GM13976 (cell line): ENCODE results near the gene IGSF3.
"Not testable (repeated sequence)": the region's sequence is repeated elsewhere in the genome, so short reads cannot be mapped to it uniquely, and the experiment has no call there.

Experiments
- DNase-seq: peaks from one replicate; pipeline ENCODE4 v3.0.0; 2012; ENCODE audit warnings: low spot score
- CTCF ChIP-seq: IDR thresholded peaks from 2 replicates; pipeline ENCODE4 v1.5.1; 2012; ENCODE audit warnings: borderline replicate concordance, mild to moderate bottlenecking; ENCODE audit not compliant: insufficient read depth; ENCODE audit errors: extremely low read depth, missing control alignments, control extremely low read depth
- in situ Hi-C: fragments of 300-500 bp; cut with MboI; formaldehyde crosslinking; loops from one replicate; pipeline ENCODE4 v1.12.0; 2022; ENCODE audit warnings: low sequenced_read_pairs, mixed read lengths, inconsistent platforms; ENCODE audit not compliant: unreplicated experiment

IGSF3 gene

DNA sequence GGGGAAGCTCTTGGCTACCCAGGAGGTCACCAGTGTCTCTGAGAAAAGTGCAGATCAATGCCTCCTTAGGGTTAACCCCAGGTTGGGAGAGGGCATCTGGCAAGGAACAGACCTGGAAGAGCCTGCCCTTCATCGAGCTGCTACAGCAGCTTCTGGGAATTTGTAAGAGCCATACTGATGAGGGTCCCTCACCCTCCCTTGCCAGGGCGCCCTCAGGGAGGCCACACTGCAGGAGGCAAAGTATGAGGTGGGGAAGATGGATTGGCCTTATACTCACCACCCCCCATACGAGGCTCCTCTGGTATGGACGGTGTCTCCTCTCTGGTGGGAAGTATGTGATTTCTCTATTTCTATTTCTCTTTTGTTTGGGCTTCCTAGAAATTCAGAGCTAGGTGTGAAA lies 13.2 kb downstream of the IGSF3 start:
- DNase-seq, result no peak
- in situ Hi-C loops, result no loop called here
- TF ChIP-seq CTCF, result no peak

- DNase-seq, in situ Hi-C loops: not testable (repeated sequence)
Measured at GRCh38 chr1:116652598-116652997, 14.9 kb downstream of the IGSF3 start.

GRCh38 chr1:116650781-116651180 lies 16.8 kb downstream of the IGSF3 start:
- in situ Hi-C loops, DNase-seq: not testable (repeated sequence)

GRCh38 chr1:116649041-116649440 lies 18.5 kb downstream of the IGSF3 start:
- in situ Hi-C loops, DNase-seq: not testable (repeated sequence)

GRCh38 chr1:116648325-116648724 lies 19.2 kb downstream of the IGSF3 start:
- in situ Hi-C loops, DNase-seq: not testable (repeated sequence)

DNA sequence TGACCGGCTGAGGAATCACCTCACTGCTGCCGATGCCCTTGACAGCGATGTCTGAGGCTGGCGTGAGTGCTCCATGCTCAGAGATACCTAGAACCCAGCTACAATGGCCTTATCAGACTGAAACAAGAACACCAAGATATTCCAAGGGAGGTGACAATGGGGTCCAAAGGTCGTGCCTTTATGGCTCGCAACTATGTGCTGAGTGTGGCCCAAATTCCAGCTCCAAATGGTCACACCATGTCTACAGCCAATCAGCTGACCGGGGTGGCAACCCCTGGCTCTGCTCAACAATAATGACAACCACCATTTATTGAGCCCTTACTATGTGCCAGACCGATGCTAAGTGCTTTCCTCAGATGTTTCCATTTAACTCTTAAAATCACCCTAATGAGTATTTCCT lies 20.3 kb downstream of the IGSF3 start:
- DNase-seq, in situ Hi-C loops: not testable (repeated sequence)

GRCh38 chr1:116646673-116647170 lies 20.8 kb downstream of the IGSF3 start:
- DNase-seq, in situ Hi-C loops: not testable (repeated sequence)

DNA sequence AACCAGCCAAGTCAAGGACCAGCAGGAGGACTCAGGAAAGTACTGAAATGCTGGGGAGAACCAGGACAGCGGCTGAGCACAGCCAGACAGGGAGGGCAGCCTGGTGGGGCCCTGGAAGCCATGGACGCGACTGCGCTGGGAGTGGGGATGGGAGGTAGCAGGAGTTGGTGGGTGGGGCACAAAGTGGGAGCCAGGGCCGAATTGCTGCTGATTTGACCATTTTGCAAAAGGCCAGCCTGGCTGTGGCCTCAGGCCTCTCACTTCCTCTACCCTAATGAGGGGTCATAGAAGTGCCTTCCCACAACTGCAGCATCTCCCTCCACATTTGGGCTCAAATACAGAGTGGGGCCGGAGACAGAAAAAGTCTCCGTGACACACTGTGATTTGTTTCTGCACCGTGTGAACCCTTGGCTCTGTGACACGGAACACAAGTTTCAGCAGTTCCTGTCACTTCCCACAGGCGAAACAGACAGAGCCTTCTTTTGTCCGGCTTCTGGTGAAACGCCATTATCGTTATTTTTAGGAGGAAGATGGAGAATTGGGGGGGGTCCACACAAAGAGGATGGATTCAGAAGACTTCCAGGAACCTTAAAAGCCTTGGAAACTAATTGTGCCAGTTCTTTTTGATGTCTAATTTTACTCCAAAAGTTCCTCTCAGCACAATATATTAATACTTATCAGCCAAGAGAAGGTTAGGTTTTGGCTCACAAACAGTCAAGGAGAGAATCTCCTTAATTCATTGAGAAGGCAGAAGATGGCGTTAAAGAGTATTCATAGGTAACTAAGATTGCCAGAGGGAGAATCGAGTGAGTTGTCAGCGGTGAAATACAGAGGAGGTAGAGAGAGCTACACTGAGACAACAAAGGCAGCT lies 21.5 kb downstream of the IGSF3 start:
- in situ Hi-C loops, DNase-seq: not testable (repeated sequence)

- DNase-seq, in situ Hi-C loops: not testable (repeated sequence)
Measured at GRCh38 chr1:116644993-116645392, 22.5 kb downstream of the IGSF3 start.

DNA sequence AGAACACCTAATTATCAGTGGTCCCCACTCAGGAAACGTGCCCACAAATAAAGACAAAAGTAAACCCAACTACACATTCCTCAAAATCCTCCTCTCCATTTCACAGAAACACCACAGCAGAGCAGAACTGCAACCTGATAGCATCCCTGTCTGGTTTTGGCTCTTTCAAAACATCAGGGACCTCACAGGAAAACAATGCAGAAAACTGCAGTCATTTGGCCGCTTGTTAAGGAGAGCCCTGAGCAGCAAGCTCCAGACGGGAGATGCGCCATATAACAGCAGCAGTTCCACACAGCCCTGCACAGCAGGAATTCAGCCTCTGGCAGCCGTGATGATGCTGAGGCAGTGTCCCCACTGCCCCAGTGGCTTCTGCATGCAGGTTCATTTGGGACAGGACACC lies 23.4 kb downstream of the IGSF3 start:
- DNase-seq, in situ Hi-C loops: not testable (repeated sequence)

DNA sequence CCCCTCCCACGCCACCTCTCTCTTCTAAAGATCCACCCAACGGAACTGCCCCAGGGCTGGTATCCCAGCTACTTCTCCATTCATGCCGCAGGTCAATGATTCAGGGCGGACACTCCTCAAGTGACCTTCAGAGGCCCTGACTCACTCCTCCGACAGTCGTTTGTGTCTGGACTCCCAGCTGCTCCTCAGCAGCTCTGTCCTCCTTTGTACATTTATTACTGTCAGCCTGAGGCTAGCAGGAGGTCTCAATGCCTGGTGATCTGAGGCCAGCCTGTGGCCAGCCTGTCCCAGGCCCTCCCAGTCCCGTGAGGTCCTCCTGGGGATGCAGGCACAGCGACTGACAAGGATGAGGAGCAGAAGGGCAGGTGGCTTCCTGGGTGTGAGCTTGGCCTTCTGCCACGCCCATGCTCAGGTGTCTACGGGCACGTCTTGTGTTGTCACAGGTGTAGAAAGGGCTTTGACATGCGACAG lies 24.2 kb downstream of the IGSF3 start:
- in situ Hi-C loops, DNase-seq: not testable (repeated sequence)

GRCh38 chr1:116642311-116643280 lies 24.9 kb downstream of the IGSF3 start:
- in situ Hi-C loops, DNase-seq: not testable (repeated sequence)

DNA sequence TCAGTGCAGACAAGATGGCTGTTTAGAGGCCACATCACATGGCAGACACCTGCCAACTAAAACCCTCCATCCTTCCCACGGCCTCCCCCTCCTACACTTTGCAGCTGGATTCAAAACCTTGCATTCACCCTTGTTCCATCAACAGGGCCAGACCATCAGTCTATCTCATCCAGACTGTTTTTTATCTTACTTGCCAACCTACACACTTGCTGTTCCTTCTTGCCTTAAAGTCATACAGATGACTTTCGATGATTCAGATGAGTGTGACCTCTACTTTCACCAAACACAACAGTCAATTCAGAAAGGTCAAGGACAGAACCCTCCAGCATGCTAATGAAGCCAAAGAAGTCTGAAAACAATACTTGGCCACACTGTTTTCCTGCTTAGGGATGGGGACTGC lies 29.9 kb downstream of the IGSF3 start:
- DNase-seq, in situ Hi-C loops: not testable (repeated sequence)

DNA sequence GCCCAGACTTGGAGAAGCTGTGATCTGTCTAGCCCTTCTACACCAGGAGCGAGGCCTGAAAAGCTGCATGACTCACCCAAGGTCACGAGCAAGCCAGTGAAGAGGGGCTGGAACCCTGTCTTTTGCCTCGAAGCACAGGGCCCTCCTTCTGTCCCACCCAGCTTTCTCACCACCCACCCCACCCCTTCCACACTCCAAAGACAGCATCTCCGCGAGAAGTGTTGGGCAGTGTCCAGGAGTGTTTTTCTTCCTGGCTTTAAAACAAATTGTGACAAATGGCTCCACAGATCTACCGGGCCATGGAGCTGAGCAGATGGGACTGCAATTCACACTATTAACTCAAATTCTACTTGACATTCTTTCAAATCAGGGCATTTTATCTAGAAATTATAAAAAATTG lies 30.9 kb downstream of the IGSF3 start:
- DNase-seq, in situ Hi-C loops: not testable (repeated sequence)

GRCh38 chr1:116634386-116634785 lies 33.1 kb downstream of the IGSF3 start:
- DNase-seq, in situ Hi-C loops: not testable (repeated sequence)

GRCh38 chr1:116631996-116632925 lies 35.3 kb downstream of the IGSF3 start:
- DNase-seq, in situ Hi-C loops: not testable (repeated sequence)
